Measurements from ENCODE around the gene ZSWIM5. TPM values are rescaled to one million over a fixed set of nuclear protein-coding genes. Genes with fewer than 3 reads are reported as not detected.
"Not testable (repeated sequence)": the region's sequence is repeated elsewhere in the genome, so short reads cannot be mapped to it uniquely, and the experiment has no call there.

The ZSWIM5 gene
- total and polyA plus RNA-seq, 2 of the 8 experiments (the other 6 are each of a cell fraction or from before 2014, with no cell fraction given): 2.5 to 3.9 TPM

GRCh38 chr1:44977372-44977771, 229.0 kb downstream of the ZSWIM5 start:
- H3K27me3 ChIP-seq (replicated peaks in 1 of 4; ENCODE audit: control insufficient read depth in 3 of 4, extremely low read depth in 1 of 4, insufficient read depth in 3 of 4, low read length in 3 of 4); H3K4me2 ChIP-seq (ENCODE audit: insufficient read depth in 1 of 2, low read depth in 2 of 2, low read length in 2 of 2); H2BK12ac ChIP-seq (ENCODE audit: low read depth, low read length); H3K27ac ChIP-seq (ENCODE audit: low read depth, low read length); H2BK5ac ChIP-seq (ENCODE audit: low read depth, low read length); FAIRE-seq; H3K14ac ChIP-seq (ENCODE audit: insufficient read length); DNase-seq (ENCODE audit: low read depth in 1 of 2, low spot score in 2 of 2); H3K4ac ChIP-seq (replicated peaks; ENCODE audit: insufficient read length, low read depth, low read length); H2AK5ac ChIP-seq (ENCODE audit: low read depth, low read length); H4K8ac ChIP-seq (ENCODE audit: extremely low read depth, insufficient read depth, low read length); H3K9ac ChIP-seq (replicated peaks in 1 of 4; ENCODE audit: extremely low read depth in 1 of 4, low read depth in 3 of 4, low read length in 3 of 4); H2BK120ac ChIP-seq (replicated peaks; ENCODE audit: low read depth, low read length); H3K18ac ChIP-seq (ENCODE audit: extremely low read depth, low read length); H4K91ac ChIP-seq (replicated peaks; ENCODE audit: insufficient read length, low read length); H2BK15ac ChIP-seq (ENCODE audit: low read length); H2BK20ac ChIP-seq (ENCODE audit: low read length); H3K79me2 ChIP-seq (ENCODE audit: control insufficient read depth in 1 of 2, insufficient read depth in 2 of 2, low read length in 2 of 2); H4K5ac ChIP-seq (ENCODE audit: insufficient read length, low read depth, low read length); H2AFZ ChIP-seq (ENCODE audit: low read length); H3K23me2 ChIP-seq (ENCODE audit: low read depth, low read length); H3K79me1 ChIP-seq (ENCODE audit: low read depth, low read length); H3K4me3 ChIP-seq (ENCODE audit: extremely low read depth in 1 of 4, insufficient read depth in 2 of 4, low read depth in 3 of 4, low read length in 4 of 4); H3K4me1 ChIP-seq (replicated peaks in 1 of 4; ENCODE audit: control insufficient read depth in 3 of 4, insufficient read depth in 4 of 4, low read length in 3 of 4); POLR2A ChIA-PET (ENCODE audit: partially characterized antibody); H3K56ac ChIP-seq (replicated peaks; ENCODE audit: insufficient read length, low read depth, low read length); H3K23ac ChIP-seq (ENCODE audit: insufficient read length); H4K20me1 ChIP-seq (replicated peaks in 1 of 2; ENCODE audit: control insufficient read depth in 1 of 2, insufficient read depth in 2 of 2, low read length in 2 of 2); H3K9me3 ChIP-seq (ENCODE audit: insufficient read depth in 2 of 2, low read depth in 1 of 2, low read length in 1 of 2): not testable (repeated sequence)
- CTCF ChIA-PET (ENCODE audit: partially characterized antibody): interaction anchor here (0.6 kb wide), 1 partner anchor 46 kb away, joined by 4 read pairs; no protein-coding TSS in a partner anchor
- peaks cover 0 to 24% (median 12%) of the 10 kb centered on the region in 4 experiments; a peak in 4 of 8 replicates for H3K36me3 ChIP-seq (ENCODE audit: control insufficient read depth in 2 of 4, insufficient read depth in 4 of 4, low read length in 3 of 4)
- 93% methylated on average over 4 of the region's 4 CpGs; no CpG with 5 or more reads in 1 of the 2 experiments for WGBS, 2 experiments (ENCODE audit: extremely low coverage in 1 of 2, insufficient coverage in 1 of 2, insufficient read length in 1 of 2, insufficient replicate concordance in 2 of 2, low coverage in 1 of 2, low lambda C conversion rate in 2 of 2, missing lambda C conversion rate in 1 of 2)
